Mucosa of stomach (tissue), 1 donor: ENCODE data around the gene SFT2D1.

Source experiments
- H3K27me3 ChIP-seq: one replicate; pipeline ENCODE4 v1.7.0; 2013; ENCODE audit warnings: mild to moderate bottlenecking, low read length; ENCODE audit not compliant: control insufficient read depth, insufficient read depth
- H3K36me3 ChIP-seq: one replicate; pipeline ENCODE4 v1.7.0; 2013; ENCODE audit warnings: low read length; ENCODE audit not compliant: control insufficient read depth, insufficient read depth
- H3K4me1 ChIP-seq: one replicate; pipeline ENCODE4 v1.7.0; 2013; ENCODE audit warnings: mild to moderate bottlenecking, low read length; ENCODE audit not compliant: control insufficient read depth, insufficient read depth
- H3K4me3 ChIP-seq: one replicate; pipeline ENCODE4 v1.7.0; 2013; ENCODE audit warnings: low read length
- H3K9ac ChIP-seq: one replicate; pipeline ENCODE4 v1.7.0; 2013; ENCODE audit warnings: mild to moderate bottlenecking, low read length, moderate library complexity
- H3K9me3 ChIP-seq: one replicate; pipeline ENCODE4 v1.7.0; 2013; ENCODE audit warnings: mild to moderate bottlenecking, low read length, moderate library complexity; ENCODE audit not compliant: control insufficient read depth
- donor health status: Pancreatic carcinoma.

Gene SFT2D1

GRCh38 chr6:166275714-166276166, 66.6 kb downstream of the SFT2D1 start:
- H3K9ac ChIP-seq = no peak overlapping the region
- H3K4me3 ChIP-seq = no peak overlapping the region

GRCh38 chr6:166274739-166275370, 67.5 kb downstream of the SFT2D1 start:
- Histone ChIP-seq H3K4me1 (peaks cover 3% of the 10 kb centered on the region), H3K9ac (no peak overlapping the region), H3K27me3 (peaks cover 14% of the 10 kb centered on the region), H3K9me3 (no peaks in the 10 kb centered on the region), H3K4me3 (no peak overlapping the region), H3K36me3 (no peaks in the 10 kb centered on the region)

More at GRCh38 chr6:166275714-166276166, 66.6 kb downstream of the SFT2D1 start:
- H3K9me3 ChIP-seq = no peaks in the 10 kb centered on the region
- H3K27me3 ChIP-seq = peaks cover 9% of the 10 kb centered on the region
- H3K36me3 ChIP-seq = no peaks in the 10 kb centered on the region
- peaks cover 3% of the 10 kb centered on the region for H3K4me1 ChIP-seq

GRCh38 chr6:166274163-166274562, 68.2 kb downstream of the SFT2D1 start:
- Histone ChIP-seq H3K27me3 (peaks cover 20% of the 10 kb centered on the region), H3K9me3 (no peaks in the 10 kb centered on the region), H3K36me3 (no peaks in the 10 kb centered on the region), H3K4me1 (peaks cover 3% of the 10 kb centered on the region), H3K9ac (no peak overlapping the region), H3K4me3 (no peak overlapping the region)

DNA sequence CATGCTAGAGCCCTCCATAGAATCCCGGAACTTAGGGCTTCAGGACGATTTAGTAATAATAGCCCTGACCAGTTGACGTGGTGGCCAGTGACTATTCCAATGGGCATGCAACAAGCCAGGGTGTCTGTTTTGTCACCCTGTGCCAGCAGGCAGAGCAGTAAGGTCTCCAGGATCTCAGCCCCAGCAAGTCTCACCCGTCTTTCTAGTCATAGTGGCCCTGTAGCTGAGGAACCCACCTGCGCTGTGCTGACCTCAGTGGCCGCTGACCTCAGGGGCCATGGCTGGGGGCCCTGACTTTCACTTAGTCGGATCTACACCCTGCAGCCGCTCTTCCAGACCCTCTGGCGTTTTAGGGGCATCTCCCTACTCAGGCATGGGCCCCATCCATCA, 71.0 kb downstream of the SFT2D1 start:
- H3K9me3 ChIP-seq = no peaks in the 10 kb centered on the region
- H3K9ac ChIP-seq = no peak overlapping the region
- H3K4me1 ChIP-seq = peaks cover 3% of the 10 kb centered on the region
- H3K27me3 ChIP-seq = peaks cover 29% of the 10 kb centered on the region
- no peak overlapping the region for H3K4me3 ChIP-seq
- H3K36me3 ChIP-seq = no peaks in the 10 kb centered on the region

DNA sequence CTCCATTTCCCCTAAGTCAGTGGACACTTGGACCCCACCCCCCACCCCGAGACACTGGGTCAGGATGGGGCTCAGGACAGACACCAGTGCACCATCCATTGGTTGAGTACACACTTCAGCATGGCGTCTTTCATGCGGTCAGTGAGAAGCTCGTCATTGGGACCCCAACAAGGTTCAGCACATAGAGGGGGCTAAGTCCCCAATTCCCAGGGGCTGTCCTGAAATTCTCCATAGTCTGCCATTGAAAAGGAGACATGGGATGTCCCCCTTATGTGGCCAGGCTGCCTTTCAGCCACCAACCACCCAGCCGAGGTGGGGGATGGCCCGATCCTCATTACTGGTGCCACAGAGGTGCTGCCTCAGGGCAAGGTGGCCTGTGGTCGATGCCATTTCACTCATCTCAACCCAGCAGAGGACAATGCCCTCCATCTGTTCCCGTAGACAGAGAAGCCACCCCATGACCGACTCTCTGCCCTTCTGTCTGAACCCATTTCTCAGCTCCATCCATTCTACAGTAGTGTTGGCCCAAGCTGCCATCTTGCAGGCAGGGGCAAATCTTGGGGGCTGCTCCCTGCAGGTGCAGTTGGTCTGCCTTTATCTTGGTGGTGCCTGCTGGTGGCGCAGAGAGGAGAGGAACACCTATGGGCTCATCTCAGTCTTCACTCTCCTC, 71.5 kb downstream of the SFT2D1 start:
- H3K27me3 ChIP-seq = peaks cover 29% of the 10 kb centered on the region
- H3K36me3 ChIP-seq = no peaks in the 10 kb centered on the region
- H3K9me3 ChIP-seq = no peaks in the 10 kb centered on the region
- peaks cover 3% of the 10 kb centered on the region for H3K4me1 ChIP-seq
- no peak overlapping the region for H3K4me3 ChIP-seq
- H3K9ac ChIP-seq = no peak overlapping the region
